ENCODE measurements around the gene ANO6.

The ANO6 gene

GRCh38 chr12:45419317-45419814 lies 203.5 kb downstream of the ANO6 start:
- H3K4me3 ChIP-seq (ENCODE audit: low read depth in 1 of 5, low read length in 5 of 5) = no peak overlapping the region
- no peaks in the 10 kb centered on the region for H3K9me3 ChIP-seq (ENCODE audit: control insufficient read depth in 5 of 5, low read length in 5 of 5)
- no peaks in the 10 kb centered on the region for H3K27me3 ChIP-seq (ENCODE audit: control insufficient read depth in 5 of 5, insufficient read depth in 4 of 5, low read length in 5 of 5)
- H3K4me1 ChIP-seq (ENCODE audit: control insufficient read depth in 5 of 5, insufficient read depth in 5 of 5, low read length in 5 of 5) = peaks cover 0 to 7% (median 0%) of the 10 kb centered on the region in 5 donors
- peaks cover 53 to 75% (median 69%) of the 10 kb centered on the region in 5 donors for H3K36me3 ChIP-seq (ENCODE audit: control insufficient read depth in 5 of 5, insufficient read depth in 5 of 5, low read length in 5 of 5)
- H3K27ac ChIP-seq (ENCODE audit: low read depth, low read length) = no peak overlapping the region
- H3K9ac ChIP-seq (ENCODE audit: low read length in 5 of 5) = no peak overlapping the region

- Histone ChIP-seq H3K9me3 (ENCODE audit: control insufficient read depth in 5 of 5, low read length in 5 of 5) (no peaks in the 10 kb centered on the region), H3K4me1 (ENCODE audit: control insufficient read depth in 5 of 5, insufficient read depth in 5 of 5, low read length in 5 of 5) (no peaks in the 10 kb centered on the region), H3K27me3 (ENCODE audit: control insufficient read depth in 5 of 5, insufficient read depth in 4 of 5, low read length in 5 of 5) (no peaks in the 10 kb centered on the region), H3K4me3 (ENCODE audit: low read depth in 1 of 5, low read length in 5 of 5) (no peak overlapping the region), H3K27ac (ENCODE audit: low read depth, low read length) (no peak overlapping the region), H3K9ac (ENCODE audit: low read length in 5 of 5) (no peak overlapping the region), H3K36me3 (ENCODE audit: control insufficient read depth in 5 of 5, insufficient read depth in 5 of 5, low read length in 5 of 5) (peaks cover 66 to 82% (median 74%) of the 10 kb centered on the region in 5 donors)
Measured at GRCh38 chr12:45421736-45422135, 205.8 kb downstream of the ANO6 start.

DNA sequence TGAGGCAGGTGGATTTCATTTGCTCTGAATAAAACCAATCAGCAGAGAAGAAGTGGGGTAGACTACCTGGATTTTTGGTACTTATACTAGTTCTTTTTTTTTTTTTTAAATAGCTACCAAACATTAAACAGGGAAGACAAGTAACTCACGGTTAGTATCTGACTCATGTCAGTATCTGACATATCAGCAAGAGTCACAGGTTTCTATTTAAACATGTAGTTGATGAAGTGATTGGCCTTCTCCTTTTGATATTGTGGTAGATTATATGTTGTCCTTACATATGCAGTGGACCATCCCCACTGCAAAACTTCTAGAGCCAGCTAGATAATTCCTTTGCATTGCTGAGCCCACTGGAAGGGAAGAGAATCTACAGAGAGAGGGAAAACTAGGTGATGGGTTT lies 208.0 kb downstream of the ANO6 start:
- no peaks in the 10 kb centered on the region for H3K4me1 ChIP-seq (ENCODE audit: control insufficient read depth in 5 of 5, insufficient read depth in 5 of 5, low read length in 5 of 5)
- H3K27ac ChIP-seq (ENCODE audit: low read depth, low read length) = no peak overlapping the region
- no peak overlapping the region for H3K9ac ChIP-seq (ENCODE audit: low read length in 5 of 5)
- peaks cover 57 to 83% (median 72%) of the 10 kb centered on the region in 5 donors for H3K36me3 ChIP-seq (ENCODE audit: control insufficient read depth in 5 of 5, insufficient read depth in 5 of 5, low read length in 5 of 5)
- no peaks in the 10 kb centered on the region for H3K9me3 ChIP-seq (ENCODE audit: control insufficient read depth in 5 of 5, low read length in 5 of 5)
- no peak overlapping the region for H3K4me3 ChIP-seq (ENCODE audit: low read depth in 1 of 5, low read length in 5 of 5)
- no peaks in the 10 kb centered on the region for H3K27me3 ChIP-seq (ENCODE audit: control insufficient read depth in 5 of 5, insufficient read depth in 4 of 5, low read length in 5 of 5)

- Histone ChIP-seq H3K4me3 (ENCODE audit: low read depth in 1 of 5, low read length in 5 of 5) (no peak overlapping the region), H3K27ac (ENCODE audit: low read depth, low read length) (no peak overlapping the region), H3K9me3 (ENCODE audit: control insufficient read depth in 5 of 5, low read length in 5 of 5) (no peaks in the 10 kb centered on the region), H3K27me3 (ENCODE audit: control insufficient read depth in 5 of 5, insufficient read depth in 4 of 5, low read length in 5 of 5) (no peaks in the 10 kb centered on the region), H3K9ac (ENCODE audit: low read length in 5 of 5) (no peak overlapping the region), H3K36me3 (ENCODE audit: control insufficient read depth in 5 of 5, insufficient read depth in 5 of 5, low read length in 5 of 5) (peaks cover 60 to 90% (median 83%) of the 10 kb centered on the region in 5 donors), H3K4me1 (ENCODE audit: control insufficient read depth in 5 of 5, insufficient read depth in 5 of 5, low read length in 5 of 5) (no peaks in the 10 kb centered on the region)
Measured at GRCh38 chr12:45425426-45425825, 209.5 kb downstream of the ANO6 start.

DNA sequence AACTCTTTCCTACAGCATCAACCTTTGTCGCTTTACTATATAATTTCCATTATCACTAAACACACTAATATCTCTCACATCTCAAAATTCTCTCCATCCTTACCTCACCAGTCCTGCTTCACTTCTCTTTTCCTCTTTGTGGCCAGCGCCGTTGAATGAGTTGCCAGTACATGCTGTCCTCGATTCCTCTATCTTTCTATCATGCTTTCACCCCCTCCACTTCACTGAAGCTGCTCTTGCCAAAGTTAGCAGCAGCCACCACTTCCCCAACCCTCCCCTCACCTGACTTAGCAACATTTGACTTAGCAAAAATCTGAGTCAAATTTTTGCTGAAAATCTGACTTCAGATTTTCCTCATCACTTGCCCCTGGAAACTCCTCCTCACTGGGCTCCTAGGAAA lies 210.4 kb downstream of the ANO6 start:
- Histone ChIP-seq H3K9ac (ENCODE audit: low read length in 5 of 5) (no peak overlapping the region), H3K27me3 (ENCODE audit: control insufficient read depth in 5 of 5, insufficient read depth in 4 of 5, low read length in 5 of 5) (no peaks in the 10 kb centered on the region), H3K4me3 (ENCODE audit: low read depth in 1 of 5, low read length in 5 of 5) (no peak overlapping the region), H3K4me1 (ENCODE audit: control insufficient read depth in 5 of 5, insufficient read depth in 5 of 5, low read length in 5 of 5) (no peaks in the 10 kb centered on the region), H3K36me3 (ENCODE audit: control insufficient read depth in 5 of 5, insufficient read depth in 5 of 5, low read length in 5 of 5) (peaks cover 64 to 92% (median 88%) of the 10 kb centered on the region in 5 donors), H3K9me3 (ENCODE audit: control insufficient read depth in 5 of 5, low read length in 5 of 5) (no peaks in the 10 kb centered on the region), H3K27ac (ENCODE audit: low read depth, low read length) (no peak overlapping the region)

GRCh38 chr12:45427042-45427441 lies 211.1 kb downstream of the ANO6 start:
- Histone ChIP-seq H3K27me3 (ENCODE audit: control insufficient read depth in 5 of 5, insufficient read depth in 4 of 5, low read length in 5 of 5) (no peaks in the 10 kb centered on the region), H3K4me1 (ENCODE audit: control insufficient read depth in 5 of 5, insufficient read depth in 5 of 5, low read length in 5 of 5) (no peaks in the 10 kb centered on the region), H3K9me3 (ENCODE audit: control insufficient read depth in 5 of 5, low read length in 5 of 5) (no peaks in the 10 kb centered on the region), H3K27ac (ENCODE audit: low read depth, low read length) (no peak overlapping the region), H3K36me3 (ENCODE audit: control insufficient read depth in 5 of 5, insufficient read depth in 5 of 5, low read length in 5 of 5) (peaks cover 61 to 89% (median 85%) of the 10 kb centered on the region in 5 donors), H3K9ac (ENCODE audit: low read length in 5 of 5) (no peak overlapping the region), H3K4me3 (ENCODE audit: low read depth in 1 of 5, low read length in 5 of 5) (no peak overlapping the region)

DNA sequence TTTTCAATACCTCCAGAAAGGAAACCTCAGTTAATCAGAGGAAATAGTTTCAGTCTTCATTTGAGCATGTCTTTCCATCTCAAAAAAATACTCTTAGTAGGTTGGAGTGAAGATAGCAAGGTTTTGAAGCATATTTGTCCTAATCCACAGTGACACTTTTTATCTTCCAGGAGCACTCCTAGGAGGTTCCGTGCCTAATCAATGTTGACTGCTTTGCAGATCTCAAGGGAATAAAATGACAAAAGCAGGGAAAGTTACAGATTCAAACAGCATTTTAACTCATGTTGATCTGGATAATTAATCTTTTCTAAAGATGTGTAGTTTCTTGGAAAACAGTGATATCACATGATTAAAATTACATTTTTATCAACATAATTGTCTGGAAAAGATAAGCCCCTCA lies 213.9 kb downstream of the ANO6 start:
- Histone ChIP-seq H3K4me3 (ENCODE audit: low read depth in 1 of 5, low read length in 5 of 5) (no peak overlapping the region), H3K27me3 (ENCODE audit: control insufficient read depth in 5 of 5, insufficient read depth in 4 of 5, low read length in 5 of 5) (no peaks in the 10 kb centered on the region), H3K9ac (ENCODE audit: low read length in 5 of 5) (no peak overlapping the region), H3K9me3 (ENCODE audit: control insufficient read depth in 5 of 5, low read length in 5 of 5) (no peaks in the 10 kb centered on the region), H3K27ac (ENCODE audit: low read depth, low read length) (no peak overlapping the region), H3K36me3 (ENCODE audit: control insufficient read depth in 5 of 5, insufficient read depth in 5 of 5, low read length in 5 of 5) (peaks cover 57 to 82% (median 77%) of the 10 kb centered on the region in 5 donors), H3K4me1 (ENCODE audit: control insufficient read depth in 5 of 5, insufficient read depth in 5 of 5, low read length in 5 of 5) (no peaks in the 10 kb centered on the region)

- H3K27ac ChIP-seq (ENCODE audit: low read depth, low read length) = no peak overlapping the region
- H3K27me3 ChIP-seq (ENCODE audit: control insufficient read depth in 5 of 5, insufficient read depth in 4 of 5, low read length in 5 of 5) = no peaks in the 10 kb centered on the region
- H3K9ac ChIP-seq (ENCODE audit: low read length in 5 of 5) = no peak overlapping the region
- peaks cover 0 to 3% (median 0%) of the 10 kb centered on the region in 5 donors for H3K4me1 ChIP-seq (ENCODE audit: control insufficient read depth in 5 of 5, insufficient read depth in 5 of 5, low read length in 5 of 5)
- H3K9me3 ChIP-seq (ENCODE audit: control insufficient read depth in 5 of 5, low read length in 5 of 5) = no peaks in the 10 kb centered on the region
- H3K36me3 ChIP-seq (ENCODE audit: control insufficient read depth in 5 of 5, insufficient read depth in 5 of 5, low read length in 5 of 5) = peaks cover 45 to 70% (median 66%) of the 10 kb centered on the region in 5 donors
- no peak overlapping the region for H3K4me3 ChIP-seq (ENCODE audit: low read depth in 1 of 5, low read length in 5 of 5)
Measured at GRCh38 chr12:45431126-45431525, 215.2 kb downstream of the ANO6 start.

DNA sequence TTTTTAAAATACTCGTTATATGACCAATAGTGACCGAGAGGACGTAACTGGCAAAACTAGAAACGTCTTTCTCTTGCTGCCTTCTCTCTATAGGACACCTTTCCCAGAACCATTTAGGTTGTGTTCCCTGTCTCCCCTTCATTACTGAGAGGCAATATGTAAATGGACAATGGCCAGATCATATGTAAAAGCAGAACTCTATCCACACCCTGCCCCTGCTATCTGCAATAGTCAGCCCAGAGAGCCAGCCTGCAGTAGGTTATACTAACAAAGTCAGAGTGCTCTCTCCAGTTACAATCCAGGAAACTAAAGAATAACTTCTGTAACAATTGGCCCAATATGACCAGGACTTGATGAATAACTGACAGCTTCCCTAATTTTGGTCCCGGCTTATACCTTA lies 216.8 kb downstream of the ANO6 start:
- Histone ChIP-seq H3K36me3 (ENCODE audit: control insufficient read depth in 5 of 5, insufficient read depth in 5 of 5, low read length in 5 of 5) (peaks cover 44 to 54% (median 52%) of the 10 kb centered on the region in 5 donors), H3K9ac (ENCODE audit: low read length in 5 of 5) (no peak overlapping the region), H3K27ac (ENCODE audit: low read depth, low read length) (no peak overlapping the region), H3K4me1 (ENCODE audit: control insufficient read depth in 5 of 5, insufficient read depth in 5 of 5, low read length in 5 of 5) (peaks cover 0 to 3% (median 0%) of the 10 kb centered on the region in 5 donors), H3K27me3 (ENCODE audit: control insufficient read depth in 5 of 5, insufficient read depth in 4 of 5, low read length in 5 of 5) (no peaks in the 10 kb centered on the region), H3K9me3 (ENCODE audit: control insufficient read depth in 5 of 5, low read length in 5 of 5) (no peaks in the 10 kb centered on the region), H3K4me3 (ENCODE audit: low read depth in 1 of 5, low read length in 5 of 5) (no peak overlapping the region)

DNA sequence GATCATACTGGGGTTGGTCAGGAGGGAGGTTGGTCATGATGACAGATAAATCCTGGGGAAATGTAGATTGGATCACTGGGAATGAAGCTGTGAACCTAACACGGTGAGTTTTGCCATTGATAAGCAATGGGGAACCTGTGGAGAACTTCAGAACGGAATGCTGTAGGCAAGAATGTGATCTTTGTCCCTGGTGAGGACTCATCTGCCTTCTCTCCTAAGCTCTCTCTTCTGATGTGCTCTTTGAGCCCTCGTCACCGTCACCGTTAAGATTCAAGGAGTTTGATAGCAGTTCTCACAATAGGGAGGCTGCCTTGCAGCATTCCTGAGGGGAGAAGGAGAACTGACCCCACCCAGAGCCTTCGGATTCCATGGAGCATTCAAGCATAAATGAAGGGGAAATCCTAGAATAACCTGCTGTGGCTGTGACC lies 217.6 kb downstream of the ANO6 start:
- no peaks in the 10 kb centered on the region for H3K27me3 ChIP-seq (ENCODE audit: control insufficient read depth in 5 of 5, insufficient read depth in 4 of 5, low read length in 5 of 5)

More for the DNA sequence above, 217.6 kb downstream of the ANO6 start:
- H3K9me3 ChIP-seq (ENCODE audit: control insufficient read depth in 5 of 5, low read length in 5 of 5) = no peaks in the 10 kb centered on the region
- no peak overlapping the region for H3K9ac ChIP-seq (ENCODE audit: low read length in 5 of 5)
- H3K27ac ChIP-seq (ENCODE audit: low read depth, low read length) = no peak overlapping the region
- no peak overlapping the region for H3K4me3 ChIP-seq (ENCODE audit: low read depth in 1 of 5, low read length in 5 of 5)
- H3K4me1 ChIP-seq (ENCODE audit: control insufficient read depth in 5 of 5, insufficient read depth in 5 of 5, low read length in 5 of 5) = peaks cover 0 to 3% (median 0%) of the 10 kb centered on the region in 5 donors
- peaks cover 38 to 47% (median 45%) of the 10 kb centered on the region in 5 donors for H3K36me3 ChIP-seq (ENCODE audit: control insufficient read depth in 5 of 5, insufficient read depth in 5 of 5, low read length in 5 of 5)

All from subcutaneous abdominal adipose tissue (tissue), 5 donors.